SK-MEL-5 (cell line): ENCODE data around the gene STPG1. TPM values are rescaled to one million over a fixed set of nuclear protein-coding genes. Genes with fewer than 3 reads are reported as not detected.
A peak's percentile ranks its signal among the peaks of the same experiment; 100 is the strongest.
"Not testable (repeated sequence)": the region's sequence is repeated elsewhere in the genome, so short reads cannot be mapped to it uniquely, and the experiment has no call there.

ENCODE experiments used
- DNase-seq: peaks from one replicate; pipeline ENCODE4 v3.0.0-alpha.2; 2016; ENCODE audit warnings: low read depth, low spot score
- in situ Hi-C: cut with HindIII; loops from 2 replicates; pipeline ENCODE4 v1.10.0; 2016; ENCODE audit warnings: low sequenced_read_pairs, high pct_unique_total_duplicates, low pct_unique_long_range_greater_than_20kb
- polyA plus RNA-seq, 2 experiments: library from polyadenylated mRNA; depleted of rRNA; stranded (reverse); fragments of >200 nt; gene quantifications; 2 replicates each; pipeline ENCODE4 v1.2.3, GENCODE V29; 2015
- total RNA-seq: library from RNA; depleted of rRNA; stranded (reverse); fragments of >200 nt; shearing (Covaris generic); gene quantifications from 2 replicates; pipeline ENCODE4 v1.2.3, GENCODE V29; 2014; rRNA removed

The STPG1 gene
- total RNA-seq, result 5.5 and 8.3 TPM in 2 replicates
- 7.8 and 9.2 TPM in 2 replicates for polyA plus RNA-seq (2015; cell fraction: cytosol; rRNA removed)
- polyA plus RNA-seq (2015; cell fraction: nucleus; rRNA removed), result 2.5 and 7.4 TPM in 2 replicates

GRCh38 chr1:24413350-24414163 lies at the start of gene STPG1:
STPG1 (minus strand) TSS chr1:24413782; CDS start chr1:24401388, 12,394 bp downstream.
- peak; percentile 90 for DNase-seq
- in situ Hi-C loops, result no loop called here

GRCh38 chr1:24462128-24462527 lies 48.5 kb upstream of the STPG1 start:
- DNase-seq, in situ Hi-C loops: not testable (repeated sequence)

DNA sequence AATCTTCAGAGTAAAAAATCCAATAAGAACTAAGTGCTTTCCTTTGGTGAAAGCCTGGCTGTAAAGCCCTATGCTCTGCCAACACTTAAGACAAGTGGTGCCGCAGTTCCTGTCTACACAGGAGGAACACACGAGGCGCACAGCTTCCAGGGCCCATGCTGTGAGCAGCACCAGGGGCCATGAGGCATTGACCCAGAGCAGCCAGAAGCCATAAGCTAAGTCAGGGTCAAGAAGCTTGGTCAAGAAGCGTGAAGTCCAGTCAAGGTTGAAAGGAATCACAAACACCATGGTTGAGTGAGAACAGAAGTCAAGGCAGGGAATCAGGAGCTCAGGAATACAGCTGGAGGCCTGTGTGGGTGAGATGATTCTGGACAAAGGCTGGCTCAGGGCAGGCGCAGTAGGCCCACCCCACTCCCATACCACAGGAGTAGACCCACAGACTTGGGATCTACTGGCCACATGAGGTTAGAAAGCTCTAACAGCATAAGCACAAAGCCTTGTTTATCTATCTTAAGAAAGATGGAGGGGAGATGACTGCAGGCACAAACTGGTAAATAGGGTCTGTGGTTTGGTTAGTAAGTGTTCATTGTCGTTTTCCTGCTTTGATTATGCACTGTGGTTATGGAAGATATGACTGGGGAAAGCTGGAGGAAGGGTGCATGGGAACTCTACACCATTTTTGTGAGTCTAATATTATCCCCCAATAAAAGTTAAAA lies 46.1 kb upstream of the STPG1 start:
- in situ Hi-C loops, result no loop called here
- peak; percentile 51 for DNase-seq

DNA sequence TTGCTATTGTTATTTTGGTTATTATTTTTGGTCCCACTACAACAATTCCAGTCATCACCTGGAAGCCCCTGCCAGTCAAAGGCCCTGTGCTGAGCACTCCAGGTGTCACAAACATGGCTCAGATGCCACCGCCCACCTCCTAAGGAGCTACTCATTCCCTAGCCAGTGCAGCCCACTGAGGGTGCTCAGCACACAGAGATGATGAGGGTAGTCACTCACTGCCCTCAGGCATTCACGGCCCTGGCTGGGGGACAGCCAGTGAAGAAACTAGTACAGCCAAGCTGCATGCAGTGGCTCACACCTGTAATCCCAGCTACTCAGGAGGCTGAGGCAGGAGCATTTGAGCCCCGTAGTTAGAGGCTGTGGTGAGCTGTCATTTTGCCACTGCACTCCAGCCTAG lies 44.3 kb upstream of the STPG1 start:
- DNase-seq, result no peak
- in situ Hi-C loops, result no loop called here

DNA sequence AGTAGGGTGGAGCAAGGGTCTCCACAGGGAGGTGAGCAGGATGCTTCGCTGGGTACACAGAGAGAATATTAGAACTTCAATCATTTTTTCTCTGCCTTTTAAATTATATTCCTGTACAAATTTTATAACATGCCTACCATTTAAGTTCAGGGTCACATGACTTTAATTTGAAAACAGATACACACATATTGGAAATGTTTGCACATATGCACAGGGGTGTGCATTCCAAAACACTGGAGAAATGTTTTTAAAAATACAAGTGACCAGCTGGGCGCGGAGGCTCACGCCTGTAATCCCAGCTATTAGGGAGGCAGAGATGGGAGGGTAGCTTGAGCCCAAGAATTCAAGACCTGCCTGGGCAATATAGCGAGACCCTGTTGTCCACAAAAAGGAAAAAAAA lies 41.7 kb upstream of the STPG1 start:
- no peak for DNase-seq
- in situ Hi-C loops, result no loop called here

DNA sequence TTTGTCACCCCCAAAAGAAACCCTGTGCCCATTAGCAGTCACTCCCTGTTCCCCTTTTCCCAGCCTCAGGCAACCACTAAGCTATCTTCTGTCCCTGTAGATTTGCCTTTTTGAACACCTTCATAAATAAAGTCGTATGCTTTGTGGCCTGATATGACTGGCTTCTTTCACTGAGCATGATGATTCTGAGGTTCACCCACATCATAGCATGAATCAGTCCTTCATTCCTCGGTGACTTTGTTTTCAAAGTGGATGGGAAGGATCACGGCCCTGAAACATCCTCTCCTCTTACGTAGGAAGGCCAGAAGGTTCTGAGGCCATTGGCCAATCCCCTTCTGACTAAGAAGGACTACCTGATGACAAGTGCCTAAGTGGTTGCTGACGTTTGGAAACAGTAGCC lies 41.1 kb upstream of the STPG1 start:
- in situ Hi-C loops, result no loop called here

DNA sequence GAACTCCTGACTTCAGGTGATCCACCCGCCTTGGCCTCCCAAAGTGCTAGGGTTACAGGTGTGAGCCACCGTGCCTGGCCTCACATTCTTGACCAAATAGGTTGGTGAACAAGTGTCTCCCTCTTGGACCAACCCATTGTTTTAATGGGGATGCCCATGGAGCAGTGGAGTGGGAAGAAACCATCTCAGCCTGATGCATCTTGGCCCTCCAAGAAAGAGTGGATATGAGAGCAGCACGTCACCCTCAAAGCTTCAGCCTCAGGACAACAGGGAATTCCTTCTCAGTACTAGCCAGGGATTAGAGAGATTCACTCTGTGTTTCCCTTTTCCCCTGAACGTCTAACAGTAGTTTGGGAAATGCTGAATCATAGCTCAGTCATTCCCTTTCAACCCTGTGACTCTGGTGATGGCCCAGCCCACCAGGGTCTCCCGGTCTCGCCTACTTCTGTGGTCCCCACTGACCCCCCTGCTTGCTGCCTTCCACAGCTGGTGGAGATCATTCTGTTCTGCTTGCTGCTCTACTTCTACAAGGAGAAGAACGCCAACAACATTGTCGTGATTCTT lies 39.4 kb upstream of the STPG1 start:
- DNase-seq, result no peak
- in situ Hi-C loops, result no loop called here

More for the DNA sequence above, 41.1 kb upstream of the STPG1 start:
- no peak for DNase-seq

GRCh38 chr1:24451746-24452145 lies 38.2 kb upstream of the STPG1 start:
- no peak for DNase-seq
- in situ Hi-C loops, result no loop called here

DNA sequence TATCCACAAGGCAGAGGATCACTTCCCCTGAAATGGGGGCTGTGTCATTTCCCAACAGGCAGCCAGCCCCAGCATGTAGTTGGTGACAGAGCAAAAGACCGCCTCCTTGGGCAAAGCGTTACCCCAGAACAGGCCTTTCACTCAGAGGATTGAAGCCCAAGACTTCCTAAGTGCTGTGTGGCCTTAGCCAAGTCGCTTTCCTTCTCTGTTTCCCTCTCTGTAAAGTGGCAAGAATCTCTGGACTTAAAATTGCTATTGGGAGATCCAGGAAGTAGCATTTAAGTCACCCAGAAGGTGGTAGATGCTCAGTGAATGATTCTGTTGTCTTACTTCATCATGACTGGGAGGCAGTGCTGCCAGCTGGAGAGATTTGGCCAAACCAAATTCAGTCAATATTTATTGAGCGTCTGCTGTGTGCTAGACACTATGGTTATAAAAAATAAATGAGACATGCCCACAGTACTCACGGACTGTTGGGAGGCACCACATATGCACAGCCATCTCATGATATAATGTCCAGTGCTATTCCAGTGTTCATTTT lies 37.3 kb upstream of the STPG1 start:
- in situ Hi-C loops, result no loop called here
- DNase-seq, result no peak

DNA sequence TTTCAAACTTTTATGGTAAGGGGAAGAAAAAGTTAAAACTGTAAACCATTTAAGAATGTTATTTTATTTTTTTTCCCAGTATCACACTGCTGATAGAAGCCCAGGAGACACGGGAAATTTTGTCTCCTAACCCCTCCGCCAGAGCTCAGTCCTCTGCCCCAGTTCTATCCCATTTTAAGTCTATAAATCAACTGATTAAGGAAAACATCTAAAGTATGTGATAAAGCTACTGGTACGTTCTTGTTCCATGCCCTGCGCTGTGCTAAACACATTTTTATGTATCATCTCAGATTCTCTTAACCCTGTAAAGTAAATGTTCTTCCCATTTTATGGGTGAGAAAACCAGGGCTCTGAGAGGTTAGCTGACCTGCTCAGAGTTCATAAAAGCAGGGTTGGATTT lies 36.7 kb upstream of the STPG1 start:
- DNase-seq, result no peak
- in situ Hi-C loops, result no loop called here

DNA sequence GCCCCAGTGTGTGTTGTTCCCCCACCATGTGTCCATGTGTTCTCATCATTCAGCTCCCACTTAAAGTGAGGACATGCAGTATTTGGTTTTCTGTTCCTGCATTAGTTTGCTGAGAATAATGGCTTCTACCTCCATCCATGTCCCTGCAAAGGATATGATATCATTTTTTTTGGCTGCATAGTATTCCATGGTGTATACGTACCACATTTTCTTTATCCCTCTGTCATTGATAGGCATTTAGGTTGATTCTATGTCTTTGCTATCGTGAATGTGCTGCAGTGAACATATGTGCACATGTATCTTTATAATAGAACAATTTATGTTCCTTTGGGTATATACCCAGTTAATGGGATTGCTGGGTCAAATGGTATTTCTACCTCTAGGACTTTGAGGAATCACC lies 32.9 kb upstream of the STPG1 start:
- in situ Hi-C loops, DNase-seq: not testable (repeated sequence)

- DNase-seq, result peak; percentile 27
- in situ Hi-C loops, result no loop called here
These were observed 29.7 kb upstream of the STPG1 start for GRCh38 chr1:24443241-24443656.

DNA sequence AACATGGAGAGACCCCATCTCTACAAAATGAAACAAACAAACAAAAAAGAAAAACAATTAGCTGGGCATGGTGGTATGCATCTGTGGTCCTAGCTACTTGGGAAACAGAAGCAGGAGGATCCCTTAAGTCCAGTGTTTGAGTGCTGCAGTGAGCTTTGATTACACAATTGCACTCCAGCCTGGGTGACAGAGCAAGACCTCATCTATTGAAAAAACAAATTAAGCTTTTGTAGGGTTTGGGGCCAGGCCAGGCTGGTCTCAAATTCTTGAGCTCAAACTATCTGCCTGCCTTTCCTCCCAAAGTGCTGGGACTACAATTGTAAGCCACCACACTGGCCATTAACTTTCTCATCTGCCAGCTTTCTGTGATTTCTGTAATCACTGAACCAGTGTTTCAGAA lies 29.2 kb upstream of the STPG1 start:
- in situ Hi-C loops, result no loop called here
- DNase-seq, result no peak

DNA sequence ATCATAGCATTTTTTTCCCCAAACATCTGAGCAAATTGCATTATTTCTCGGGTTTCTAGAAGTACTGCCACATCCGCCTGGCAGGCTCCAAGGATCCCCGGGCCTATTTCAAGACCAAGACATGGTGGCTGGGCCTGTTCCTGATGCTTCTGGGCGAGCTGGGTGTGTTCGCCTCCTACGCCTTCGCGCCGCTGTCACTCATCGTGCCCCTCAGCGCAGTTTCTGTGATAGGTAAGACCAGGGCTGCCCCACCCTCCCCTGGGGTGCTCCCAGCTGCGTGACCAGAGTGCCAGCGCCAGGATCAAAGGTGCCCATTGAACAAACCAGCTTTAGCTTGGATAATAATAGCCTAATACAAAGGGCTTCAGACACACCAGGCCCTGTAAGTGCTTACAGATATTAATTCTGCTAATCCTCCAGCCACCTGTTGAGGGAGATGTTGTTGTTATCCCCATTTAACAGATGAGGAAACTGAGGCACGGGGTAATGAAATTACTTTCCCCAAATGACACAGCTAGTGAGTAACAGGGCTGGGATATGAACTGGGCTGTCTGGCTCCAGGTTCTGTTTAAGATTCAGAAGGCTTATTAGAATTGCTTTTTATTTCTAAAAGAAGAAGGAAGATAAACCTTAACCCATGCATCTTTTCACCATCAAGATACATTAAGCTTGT lies 28.6 kb upstream of the STPG1 start:
- no peak for DNase-seq
- in situ Hi-C loops, result no loop called here

DNA sequence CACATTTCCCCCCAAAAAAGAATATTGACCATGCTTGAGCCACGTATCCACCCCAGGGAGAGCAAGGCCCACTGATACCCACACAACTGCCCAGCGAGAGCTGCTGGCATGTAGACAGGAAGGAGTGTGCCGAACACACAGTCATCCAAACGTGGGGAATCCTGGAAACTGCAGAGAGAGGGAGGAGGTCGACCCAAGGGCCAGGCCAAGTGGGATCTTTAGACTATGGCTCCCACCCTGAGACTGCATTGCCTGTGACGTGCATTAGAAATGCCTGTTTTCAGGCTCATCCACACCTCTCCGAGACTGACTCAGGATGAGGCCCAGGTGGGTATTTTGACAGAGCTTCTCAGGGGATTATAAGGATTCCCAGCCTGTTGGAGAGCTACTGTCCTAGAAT lies 27.9 kb upstream of the STPG1 start:
- DNase-seq, result no peak
- in situ Hi-C loops, result no loop called here

DNA sequence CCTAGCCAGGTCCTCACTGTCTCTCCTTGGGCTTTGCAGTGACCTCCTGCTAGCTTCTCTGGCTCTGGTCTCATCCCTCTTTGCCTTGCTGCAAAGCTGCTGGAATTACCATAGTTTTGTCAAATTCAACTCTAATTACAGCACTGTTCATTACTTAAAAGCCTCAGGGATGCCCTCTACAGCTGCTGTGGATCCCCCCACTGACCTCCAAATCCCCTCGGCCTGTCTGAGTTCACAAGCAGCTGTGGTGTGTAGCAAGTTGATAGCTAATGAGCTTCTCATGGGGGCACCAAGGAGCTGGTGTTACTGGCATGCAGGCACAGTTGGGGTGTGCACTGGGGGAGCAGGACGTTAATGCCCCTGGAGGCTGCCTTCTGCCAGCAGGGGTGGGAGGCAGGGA lies 26.9 kb upstream of the STPG1 start:
- DNase-seq, result no peak
- in situ Hi-C loops, result no loop called here

- peak; percentile 35 for DNase-seq
- in situ Hi-C loops, result no loop called here
These were observed 24.9 kb upstream of the STPG1 start for GRCh38 chr1:24438423-24438901.
